ENCODE data around the gene LRRK1. TPM values are rescaled to one million over a fixed set of nuclear protein-coding genes. Genes with fewer than 3 reads are reported as not detected.

Gene LRRK1
- total and polyA plus RNA-seq, 2 of the 13 experiments (the other 11 are each of a cell fraction or from before 2014, with no cell fraction given): 0.13 to 1.2 TPM

GRCh38 chr15:101070502-101071273 lies 151.5 kb downstream of the LRRK1 start (continued):
- TF ChIP-seq, protein P1, sequence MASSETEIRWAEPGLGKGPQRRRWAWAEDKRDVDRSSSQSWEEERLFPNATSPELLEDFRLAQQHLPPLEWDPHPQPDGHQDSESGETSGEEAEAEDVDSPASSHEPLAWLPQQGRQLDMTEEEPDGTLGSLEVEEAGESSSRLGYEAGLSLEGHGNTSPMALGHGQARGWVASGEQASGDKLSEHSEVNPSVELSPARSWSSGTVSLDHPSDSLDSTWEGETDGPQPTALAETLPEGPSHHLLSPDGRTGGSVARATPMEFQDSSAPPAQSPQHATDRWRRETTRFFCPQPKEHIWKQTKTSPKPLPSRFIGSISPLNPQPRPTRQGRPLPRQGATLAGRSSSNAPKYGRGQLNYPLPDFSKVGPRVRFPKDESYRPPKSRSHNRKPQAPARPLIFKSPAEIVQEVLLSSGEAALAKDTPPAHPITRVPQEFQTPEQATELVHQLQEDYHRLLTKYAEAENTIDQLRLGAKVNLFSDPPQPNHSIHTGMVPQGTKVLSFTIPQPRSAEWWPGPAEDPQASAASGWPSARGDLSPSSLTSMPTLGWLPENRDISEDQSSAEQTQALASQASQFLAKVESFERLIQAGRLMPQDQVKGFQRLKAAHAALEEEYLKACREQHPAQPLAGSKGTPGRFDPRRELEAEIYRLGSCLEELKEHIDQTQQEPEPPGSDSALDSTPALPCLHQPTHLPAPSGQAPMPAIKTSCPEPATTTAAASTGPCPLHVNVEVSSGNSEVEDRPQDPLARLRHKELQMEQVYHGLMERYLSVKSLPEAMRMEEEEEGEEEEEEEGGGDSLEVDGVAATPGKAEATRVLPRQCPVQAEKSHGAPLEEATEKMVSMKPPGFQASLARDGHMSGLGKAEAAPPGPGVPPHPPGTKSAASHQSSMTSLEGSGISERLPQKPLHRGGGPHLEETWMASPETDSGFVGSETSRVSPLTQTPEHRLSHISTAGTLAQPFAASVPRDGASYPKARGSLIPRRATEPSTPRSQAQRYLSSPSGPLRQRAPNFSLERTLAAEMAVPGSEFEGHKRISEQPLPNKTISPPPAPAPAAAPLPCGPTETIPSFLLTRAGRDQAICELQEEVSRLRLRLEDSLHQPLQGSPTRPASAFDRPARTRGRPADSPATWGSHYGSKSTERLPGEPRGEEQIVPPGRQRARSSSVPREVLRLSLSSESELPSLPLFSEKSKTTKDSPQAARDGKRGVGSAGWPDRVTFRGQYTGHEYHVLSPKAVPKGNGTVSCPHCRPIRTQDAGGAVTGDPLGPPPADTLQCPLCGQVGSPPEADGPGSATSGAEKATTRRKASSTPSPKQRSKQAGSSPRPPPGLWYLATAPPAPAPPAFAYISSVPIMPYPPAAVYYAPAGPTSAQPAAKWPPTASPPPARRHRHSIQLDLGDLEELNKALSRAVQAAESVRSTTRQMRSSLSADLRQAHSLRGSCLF (CRISPR knock-in tag; IDR thresholded peaks at IDR 0.05; ENCODE audit: borderline replicate concordance): 0 out of 2 replicates have a peak, but pooled peaks have one; percentile 13
- TF ChIP-seq POLR2AphosphoS2 (IDR thresholded peaks at IDR 0.05; ENCODE audit: low read depth, low read length) (no peak), ZNF317 (CRISPR knock-in tag; IDR thresholded peaks at IDR 0.05) (peak; percentile 76; the same call in 1 of the 2 replicates), CEBPG (CRISPR knock-in tag; IDR thresholded peaks at IDR 0.05) (peak; percentile 93), SP4 (CRISPR knock-in tag; IDR thresholded peaks at IDR 0.05) (no peak), ZNF709 (CRISPR knock-in tag; IDR thresholded peaks at IDR 0.05) (peak; percentile 70; the same call in 1 of the 2 replicates), KLF13 (CRISPR knock-in tag; IDR thresholded peaks at IDR 0.05) (no peak), MED8 (CRISPR knock-in tag; IDR thresholded peaks at IDR 0.05; ENCODE audit: insufficient replicate concordance) (peak; percentile 88), ZNF83 (CRISPR knock-in tag; IDR thresholded peaks at IDR 0.05; ENCODE audit: borderline replicate concordance) (no peak), SRF (IDR thresholded peaks at IDR 0.05; ENCODE audit: low read depth, low read length) (peak; percentile 34; the same call in 1 of the 2 replicates), ZNF430 (CRISPR knock-in tag; IDR thresholded peaks at IDR 0.05) (0 out of 2 replicates have a peak, but pooled peaks have one; percentile 49), AGO2 (optimal IDR thresholded peaks at IDR 0.05; ENCODE audit: low read depth, low read length) (no peak), ZMYM3 (CRISPR knock-in tag; IDR thresholded peaks at IDR 0.05) (no peak), AGO1 (IDR thresholded peaks at IDR 0.05; ENCODE audit: low read depth, low read length, poor library complexity, severe bottlenecking) (no peak), CREB1 (IDR thresholded peaks at IDR 0.05) (peak; percentile 71), CREB1 (CRISPR knock-in tag; IDR thresholded peaks at IDR 0.05) (peak; percentile 89), ZNF556 (CRISPR knock-in tag; IDR thresholded peaks at IDR 0.05; ENCODE audit: borderline replicate concordance) (0 out of 2 replicates have a peak, but pooled peaks have one; percentile 42), ZNF205 (CRISPR knock-in tag; IDR thresholded peaks at IDR 0.05) (peak; percentile 84; the same call in 1 of the 2 replicates), RNF219 (CRISPR knock-in tag; IDR thresholded peaks at IDR 0.05) (no peak), AKAP8 (CRISPR knock-in tag; IDR thresholded peaks at IDR 0.05) (peak; percentile 85; the same call in 1 of the 2 replicates), SRSF1 (optimal IDR thresholded peaks at IDR 0.05; ENCODE audit: low read depth, low read length) (no peak)
- TF ChIP-seq, protein P2, sequence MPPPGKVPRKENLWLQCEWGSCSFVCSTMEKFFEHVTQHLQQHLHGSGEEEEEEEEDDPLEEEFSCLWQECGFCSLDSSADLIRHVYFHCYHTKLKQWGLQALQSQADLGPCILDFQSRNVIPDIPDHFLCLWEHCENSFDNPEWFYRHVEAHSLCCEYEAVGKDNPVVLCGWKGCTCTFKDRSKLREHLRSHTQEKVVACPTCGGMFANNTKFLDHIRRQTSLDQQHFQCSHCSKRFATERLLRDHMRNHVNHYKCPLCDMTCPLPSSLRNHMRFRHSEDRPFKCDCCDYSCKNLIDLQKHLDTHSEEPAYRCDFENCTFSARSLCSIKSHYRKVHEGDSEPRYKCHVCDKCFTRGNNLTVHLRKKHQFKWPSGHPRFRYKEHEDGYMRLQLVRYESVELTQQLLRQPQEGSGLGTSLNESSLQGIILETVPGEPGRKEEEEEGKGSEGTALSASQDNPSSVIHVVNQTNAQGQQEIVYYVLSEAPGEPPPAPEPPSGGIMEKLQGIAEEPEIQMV (CRISPR knock-in tag; IDR thresholded peaks at IDR 0.05; ENCODE audit: low read depth): no peak
